Mesenchymal stem cell (in vitro differentiated cells and primary cell): ENCODE measurements around the gene TEX38.
"Not testable (repeated sequence)": the region's sequence is repeated elsewhere in the genome, so short reads cannot be mapped to it uniquely, and the experiment has no call there.

Experiments used
- DNase-seq: peaks from one replicate; pipeline ENCODE4 v3.0.0-alpha.2; 2013
- H2AFZ ChIP-seq: one replicate; pipeline ENCODE4 v1.6.1; 2013; ENCODE audit warnings: low read depth, mild to moderate bottlenecking, control low read depth, inconsistent platforms, low read length, moderate library complexity
- H2AK5ac ChIP-seq: 2 replicates; pipeline ENCODE4 v1.6.1; 2013; ENCODE audit warnings: low read length, moderate library complexity, mild to moderate bottlenecking, inconsistent platforms; ENCODE audit not compliant: severe bottlenecking
- H2BK120ac ChIP-seq: one replicate; pipeline ENCODE4 v1.6.1; 2013; ENCODE audit warnings: low read depth, mild to moderate bottlenecking, inconsistent platforms, low read length, moderate library complexity
- H2BK12ac ChIP-seq, 2 experiments: one replicate each; pipeline ENCODE4 v1.6.1; 2013; ENCODE audit warnings: inconsistent platforms in 2 of 2, low read length in 2 of 2, mild to moderate bottlenecking in 2 of 2, moderate library complexity in 2 of 2, control low read depth in 1 of 2
- H2BK15ac ChIP-seq: one replicate; pipeline ENCODE4 v1.6.1; 2013; ENCODE audit warnings: mild to moderate bottlenecking, low read depth, inconsistent platforms; ENCODE audit not compliant: poor library complexity, severe bottlenecking
- H2BK5ac ChIP-seq: 2 replicates; pipeline ENCODE4 v1.6.1; 2013; ENCODE audit warnings: low read depth, mild to moderate bottlenecking, low read length, control low read depth, inconsistent platforms; ENCODE audit not compliant: poor library complexity, severe bottlenecking
- H3K14ac ChIP-seq, 2 experiments: one replicate each; pipeline ENCODE4 v1.6.1; 2013; ENCODE audit warnings: inconsistent platforms in 2 of 2, low read length in 2 of 2, control low read depth in 1 of 2, mild to moderate bottlenecking in 1 of 2, moderate library complexity in 1 of 2
- H3K18ac ChIP-seq, 2 experiments: one replicate each; pipeline ENCODE4 v1.6.1; 2013; ENCODE audit warnings: inconsistent platforms in 2 of 2, low read length in 2 of 2, control low read depth in 1 of 2, low read depth in 1 of 2, mild to moderate bottlenecking in 1 of 2
- H3K23ac ChIP-seq, 2 experiments: one replicate each; pipeline ENCODE4 v1.6.1; 2013; ENCODE audit warnings: inconsistent platforms in 2 of 2, low read length in 2 of 2, mild to moderate bottlenecking in 2 of 2, moderate library complexity in 2 of 2, control low read depth in 1 of 2
- H3K27ac ChIP-seq: 2 replicates; pipeline ENCODE4 v1.5.1; 2013; ENCODE audit warnings: mild to moderate bottlenecking, moderate library complexity, low read length, control low read depth, inconsistent platforms; ENCODE audit not compliant: poor library complexity, severe bottlenecking
- H3K27me3 ChIP-seq, 2 experiments: 2 replicates each; pipeline versions ENCODE4 v1.6.1 to v1.7.0; 2013; ENCODE audit warnings: low read length in 2 of 2, mild to moderate bottlenecking in 2 of 2, moderate library complexity in 2 of 2, control low read depth in 1 of 2, inconsistent platforms in 1 of 2; ENCODE audit not compliant: control insufficient read depth in 1 of 2, insufficient read depth in 1 of 2
- H3K36me3 ChIP-seq, 2 experiments: 2 replicates each; pipeline versions ENCODE4 v1.6.1 to v1.7.0; 2013; ENCODE audit warnings: low read length in 2 of 2, control low read depth in 1 of 2, inconsistent platforms in 1 of 2, low read depth in 1 of 2, mild to moderate bottlenecking in 1 of 2; ENCODE audit not compliant: insufficient read depth in 2 of 2, control insufficient read depth in 1 of 2
- H3K4ac ChIP-seq, 2 experiments: one replicate each; pipeline ENCODE4 v1.6.1; 2013; ENCODE audit warnings: inconsistent platforms in 2 of 2, low read length in 2 of 2, mild to moderate bottlenecking in 2 of 2, moderate library complexity in 2 of 2, control low read depth in 1 of 2, low read depth in 1 of 2
- H3K4me1 ChIP-seq: 2 replicates; pipeline ENCODE4 v1.6.1; 2013; ENCODE audit warnings: low read depth, low read length, control low read depth; ENCODE audit not compliant: control insufficient read depth, insufficient read depth
- H3K4me2 ChIP-seq: 2 replicates; pipeline ENCODE4 v1.6.1; 2013; ENCODE audit warnings: low read length, mild to moderate bottlenecking, inconsistent platforms; ENCODE audit not compliant: poor library complexity, severe bottlenecking
- H3K4me3 ChIP-seq, 2 experiments: 2 replicates each; pipeline versions ENCODE4 v1.5.1 to v1.7.0; 2013; ENCODE audit warnings: low read length in 2 of 2, mild to moderate bottlenecking in 2 of 2, control low read depth in 1 of 2, low read depth in 1 of 2; ENCODE audit not compliant: insufficient read depth in 1 of 2
- H3K79me1 ChIP-seq: replicated peaks from 2 replicates; pipeline ENCODE4 v1.6.1; 2013; ENCODE audit warnings: mild to moderate bottlenecking, control low read depth, low read length, inconsistent platforms; ENCODE audit not compliant: poor library complexity, severe bottlenecking
- H3K9ac ChIP-seq: 2 replicates; pipeline ENCODE4 v1.7.0; 2013; ENCODE audit warnings: mild to moderate bottlenecking, low read length, moderate library complexity
- H3K9me3 ChIP-seq: 2 replicates; pipeline ENCODE4 v1.7.0; 2013; ENCODE audit warnings: mild to moderate bottlenecking, low read length; ENCODE audit not compliant: control insufficient read depth
- H4K8ac ChIP-seq: one replicate; pipeline ENCODE4 v1.6.1; 2013; ENCODE audit warnings: inconsistent platforms, mild to moderate bottlenecking, low read length, moderate library complexity
- H4K91ac ChIP-seq: one replicate; pipeline ENCODE4 v1.6.1; 2013; ENCODE audit warnings: mild to moderate bottlenecking, low read length, inconsistent platforms
- WGBS: methylation state at CpG from one replicate; pipeline ENCODE4 v1.1.7; 2013; ENCODE audit warnings: mixed read lengths; 5-methylcytosine and 5-hydroxymethylcytosine counted together

Gene TEX38

GRCh38 chr1:46654012-46654411 lies 17.6 kb upstream of the TEX38 start:
- no peak overlapping the region for H4K8ac ChIP-seq
- H2BK15ac ChIP-seq: no peak overlapping the region
- H2BK5ac ChIP-seq: no peak overlapping the region
- H3K36me3 ChIP-seq: peaks cover 5 to 67% of the 10 kb centered on the region in 2 experiments
- no peak overlapping the region for H4K91ac ChIP-seq
- H2AFZ ChIP-seq: no peak overlapping the region
- no peaks in the 10 kb centered on the region for H3K27me3 ChIP-seq
- no peak overlapping the region for H3K4me2 ChIP-seq
- peaks cover 12% of the 10 kb centered on the region for H3K9me3 ChIP-seq
- DNase-seq: no peak
- H2BK120ac ChIP-seq: no peak overlapping the region
- H3K4me3 ChIP-seq: peak overlapping the region in 1 of 2 experiments; percentile 48
- H2BK12ac ChIP-seq: no peak overlapping the region
- no peaks in the 10 kb centered on the region for H3K4me1 ChIP-seq
- no peaks in the 10 kb centered on the region for H3K79me1 ChIP-seq
- no peak overlapping the region for H3K23ac ChIP-seq
- no peak overlapping the region for H3K4ac ChIP-seq
- no peak overlapping the region for H3K18ac ChIP-seq
- H3K9ac ChIP-seq: peak overlapping the region; percentile 67
- WGBS: 100% methylated on average over 1 of the region's 1 CpG
- H2AK5ac ChIP-seq: no peak overlapping the region
- no peak overlapping the region for H3K27ac ChIP-seq
- no peak overlapping the region for H3K14ac ChIP-seq

- not testable (repeated sequence) for H2BK5ac ChIP-seq, H4K8ac ChIP-seq, H3K27ac ChIP-seq, H3K27me3 ChIP-seq, H3K18ac ChIP-seq, H3K4ac ChIP-seq, H3K4me1 ChIP-seq, H3K79me1 ChIP-seq, H2BK120ac ChIP-seq, H3K4me3 ChIP-seq, H3K9me3 ChIP-seq, H3K9ac ChIP-seq, H3K14ac ChIP-seq, H2AK5ac ChIP-seq, H3K4me2 ChIP-seq, H2AFZ ChIP-seq, H2BK12ac ChIP-seq, DNase-seq, H4K91ac ChIP-seq, H2BK15ac ChIP-seq, H3K23ac ChIP-seq
- no CpG with 5 or more reads among the region's 2 CpGs for WGBS
- peaks cover 2 to 67% of the 10 kb centered on the region in 2 experiments for H3K36me3 ChIP-seq
Measured at GRCh38 chr1:46654698-46655097, 17.0 kb upstream of the TEX38 start.

- no peak for DNase-seq
- H3K14ac ChIP-seq: no peak overlapping the region
- no peak overlapping the region for H3K4ac ChIP-seq
- no peaks in the 10 kb centered on the region for H3K4me1 ChIP-seq
- no peak overlapping the region for H2AK5ac ChIP-seq
- no peak overlapping the region for H3K18ac ChIP-seq
- H3K23ac ChIP-seq: no peak overlapping the region
- H3K9ac ChIP-seq: no peak overlapping the region
- peaks cover 0 to 57% of the 10 kb centered on the region in 2 experiments for H3K36me3 ChIP-seq
- no peak overlapping the region for H4K91ac ChIP-seq
- H3K9me3 ChIP-seq: no peaks in the 10 kb centered on the region
- H3K4me3 ChIP-seq: no peak overlapping the region
- no peak overlapping the region for H2BK120ac ChIP-seq
- no peak overlapping the region for H2BK5ac ChIP-seq
- no peak overlapping the region for H3K27ac ChIP-seq
- no peak overlapping the region for H2AFZ ChIP-seq
- H2BK15ac ChIP-seq: no peak overlapping the region
- H3K4me2 ChIP-seq: no peak overlapping the region
- no peak overlapping the region for H4K8ac ChIP-seq
- H3K27me3 ChIP-seq: no peaks in the 10 kb centered on the region
- H2BK12ac ChIP-seq: no peak overlapping the region
- no peaks in the 10 kb centered on the region for H3K79me1 ChIP-seq
Measured at GRCh38 chr1:46655848-46656247, 15.8 kb upstream of the TEX38 start.

- H2BK120ac ChIP-seq: no peak overlapping the region
- peaks cover 0 to 57% of the 10 kb centered on the region in 2 experiments for H3K36me3 ChIP-seq
- H2BK15ac ChIP-seq: no peak overlapping the region
- H3K14ac ChIP-seq: no peak overlapping the region
- DNase-seq: no peak
- no peak overlapping the region for H3K9ac ChIP-seq
- 92% methylated on average over 2 of the region's 2 CpGs for WGBS
- no peaks in the 10 kb centered on the region for H3K27me3 ChIP-seq
- H3K18ac ChIP-seq: no peak overlapping the region
- no peak overlapping the region for H4K8ac ChIP-seq
- H3K27ac ChIP-seq: no peak overlapping the region
- H3K4me2 ChIP-seq: no peak overlapping the region
- H2BK12ac ChIP-seq: no peak overlapping the region
- H4K91ac ChIP-seq: no peak overlapping the region
- peaks cover 2% of the 10 kb centered on the region for H3K79me1 ChIP-seq
- H3K4me1 ChIP-seq: no peaks in the 10 kb centered on the region
- H3K23ac ChIP-seq: no peak overlapping the region
- no peak overlapping the region for H3K4me3 ChIP-seq
- no peak overlapping the region for H3K4ac ChIP-seq
- no peak overlapping the region for H2BK5ac ChIP-seq
- H3K9me3 ChIP-seq: no peaks in the 10 kb centered on the region
- no peak overlapping the region for H2AFZ ChIP-seq
- H2AK5ac ChIP-seq: no peak overlapping the region
Measured at GRCh38 chr1:46656643-46657042, 15.0 kb upstream of the TEX38 start.
